GM18867 (cell line): ENCODE data around the gene AGPS.
A peak's percentile ranks its signal among the peaks of the same experiment; 100 is the strongest.
"Not testable (repeated sequence)": the region's sequence is repeated elsewhere in the genome, so short reads cannot be mapped to it uniquely, and the experiment has no call there.

Source experiments
- ATAC-seq: cut with Tn5 transposase; IDR thresholded peaks from one replicate; pipeline ENCODE4 v1.9.1; 2021; ENCODE audit warnings: mild to moderate bottlenecking, moderate library complexity; ENCODE audit not compliant: unreplicated experiment

AGPS gene

DNA sequence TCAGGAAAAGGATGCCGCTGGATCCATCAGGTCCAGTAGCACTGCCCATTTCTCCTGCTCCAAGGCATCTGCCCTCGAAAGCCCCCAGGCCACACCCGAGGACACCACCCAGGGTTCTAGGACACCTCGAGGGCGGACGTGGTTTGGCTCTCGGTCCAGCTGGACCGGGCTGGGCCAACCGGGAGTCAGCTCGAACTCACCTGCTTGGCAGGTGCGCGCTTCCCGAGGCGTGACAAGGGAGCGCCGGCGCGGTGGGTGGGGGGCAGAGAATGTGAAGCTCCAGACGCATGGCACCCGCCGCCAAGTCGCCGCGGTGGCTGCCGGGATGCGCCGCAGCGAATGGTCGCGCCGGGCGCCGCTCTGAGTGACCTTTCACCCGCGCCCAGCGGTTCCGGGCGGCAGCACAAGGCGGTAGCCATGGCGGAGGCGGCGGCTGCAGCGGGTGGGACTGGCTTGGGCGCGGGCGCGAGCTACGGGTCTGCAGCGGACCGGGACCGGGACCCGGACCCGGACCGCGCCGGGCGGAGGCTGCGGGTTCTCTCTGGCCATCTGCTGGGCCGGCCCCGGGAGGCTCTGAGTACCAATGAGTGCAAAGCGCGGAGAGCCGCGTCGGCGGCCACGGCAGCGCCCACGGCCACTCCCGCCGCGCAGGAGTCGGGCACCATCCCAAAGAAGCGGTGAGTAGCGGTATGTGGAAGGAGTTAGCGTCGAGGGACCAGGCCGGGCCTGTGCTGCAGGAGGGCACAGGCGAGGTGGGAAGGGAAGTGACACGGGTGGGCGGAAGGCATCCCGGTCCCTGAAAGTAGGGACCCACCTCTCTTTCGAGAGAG, at the start of gene AGPS:
AGPS (plus strand) TSS at position 401 of the 830 bp plus-strand sequence; CDS start at position 418, 17 bp downstream.
- ATAC-seq: peak; percentile 95

DNA sequence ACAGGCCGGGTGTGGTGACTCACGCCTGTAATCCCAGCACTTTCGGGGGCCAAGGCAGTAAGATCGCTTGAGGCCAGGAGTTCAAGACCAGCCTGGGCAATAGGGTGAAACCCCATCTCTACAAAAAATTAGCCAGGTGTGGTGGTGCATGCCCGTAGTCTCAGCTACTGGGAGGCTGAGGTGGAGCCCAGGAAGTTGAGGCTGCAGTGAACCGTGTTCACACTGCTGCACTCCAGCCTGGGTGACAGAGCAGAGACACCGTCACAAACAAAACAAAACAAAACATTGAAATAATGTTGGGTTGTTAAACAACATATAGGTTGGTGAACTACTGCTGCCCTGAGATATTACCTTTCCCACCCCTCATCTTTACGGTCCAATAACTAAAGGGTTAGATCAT, 48.8 kb upstream of the AGPS start:
- ATAC-seq: no peak

DNA sequence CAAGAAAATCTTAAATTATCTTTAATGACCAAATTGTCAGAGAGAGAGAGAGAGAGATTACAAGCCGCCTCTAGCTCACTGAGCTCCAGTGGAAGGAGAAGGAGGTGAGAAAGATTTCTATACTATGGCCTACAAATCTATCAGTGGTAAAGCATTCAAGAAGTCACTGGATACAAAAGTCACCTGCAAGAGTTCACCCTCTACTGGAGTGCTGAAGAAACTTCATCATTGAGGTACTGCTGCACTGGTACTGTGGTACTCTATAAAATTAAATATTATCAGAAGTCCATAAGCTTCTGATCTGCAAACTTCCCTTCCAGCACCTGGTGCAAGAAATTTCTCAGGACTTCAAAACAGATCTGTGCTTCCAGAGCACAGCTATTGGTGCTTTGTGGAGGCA, 48.3 kb upstream of the AGPS start:
- no peak for ATAC-seq

DNA sequence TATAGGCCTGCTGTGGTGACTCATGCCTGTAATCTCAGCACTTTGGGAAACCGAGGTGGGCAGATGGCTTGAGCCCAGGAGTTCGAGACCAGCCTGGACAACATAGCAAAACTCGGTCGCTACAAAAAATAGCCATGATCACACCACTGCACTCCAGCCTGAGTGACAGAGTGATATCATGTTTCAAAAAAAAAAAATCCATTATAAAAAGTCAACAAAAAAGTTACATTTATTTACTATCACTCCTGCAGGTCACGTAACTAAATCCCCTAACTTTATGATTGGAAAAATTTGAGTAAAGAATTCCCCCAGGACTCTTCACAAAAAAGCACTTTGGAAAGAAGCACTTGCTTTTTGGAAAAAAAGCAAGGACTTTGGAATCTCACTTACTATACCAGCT, 46.4 kb upstream of the AGPS start:
- ATAC-seq: no peak

DNA sequence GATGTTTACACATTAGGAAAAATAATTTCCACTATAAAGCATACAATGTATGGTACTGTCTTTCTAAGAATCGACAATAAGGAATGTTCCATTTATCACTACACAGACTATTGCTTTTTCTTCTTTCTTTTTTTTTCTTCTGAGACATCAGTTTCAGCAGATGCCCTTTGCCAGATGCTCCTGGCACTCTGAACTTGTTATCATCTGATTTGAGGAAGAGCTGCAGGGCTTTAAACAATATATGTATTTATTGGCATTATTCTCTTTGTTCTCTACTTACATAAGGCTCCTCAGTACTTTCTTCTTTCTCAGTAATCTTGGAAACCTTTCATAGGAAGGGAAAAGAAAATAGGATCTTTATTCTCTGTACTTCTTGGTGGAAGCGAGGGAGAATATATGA, 45.0 kb upstream of the AGPS start:
- ATAC-seq: no peak

DNA sequence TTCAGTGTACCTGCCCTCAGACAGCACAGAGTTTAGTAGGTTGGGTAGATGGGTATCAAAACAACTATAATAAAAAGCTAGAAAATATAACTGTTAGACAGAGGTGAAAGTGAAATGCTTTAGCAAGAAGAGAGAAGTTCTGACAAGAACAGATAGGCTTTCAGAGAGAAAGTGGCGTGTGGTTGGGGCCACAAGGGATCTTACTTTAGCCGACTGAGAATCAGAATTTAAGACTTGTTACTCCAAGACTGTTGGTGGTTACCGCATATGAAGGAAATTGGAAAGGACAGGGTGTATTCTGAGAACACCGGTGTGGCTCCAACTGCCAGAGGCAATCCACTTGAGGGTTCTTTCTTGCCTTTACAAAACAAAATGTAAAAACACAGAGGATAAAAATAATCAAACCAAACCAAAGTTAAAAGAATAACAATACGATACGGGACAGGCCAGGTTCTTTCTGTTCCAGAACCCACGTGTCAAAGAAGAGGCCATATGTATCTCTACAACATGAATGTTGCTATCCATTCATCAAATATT, 44.4 kb upstream of the AGPS start:
- ATAC-seq: no peak

DNA sequence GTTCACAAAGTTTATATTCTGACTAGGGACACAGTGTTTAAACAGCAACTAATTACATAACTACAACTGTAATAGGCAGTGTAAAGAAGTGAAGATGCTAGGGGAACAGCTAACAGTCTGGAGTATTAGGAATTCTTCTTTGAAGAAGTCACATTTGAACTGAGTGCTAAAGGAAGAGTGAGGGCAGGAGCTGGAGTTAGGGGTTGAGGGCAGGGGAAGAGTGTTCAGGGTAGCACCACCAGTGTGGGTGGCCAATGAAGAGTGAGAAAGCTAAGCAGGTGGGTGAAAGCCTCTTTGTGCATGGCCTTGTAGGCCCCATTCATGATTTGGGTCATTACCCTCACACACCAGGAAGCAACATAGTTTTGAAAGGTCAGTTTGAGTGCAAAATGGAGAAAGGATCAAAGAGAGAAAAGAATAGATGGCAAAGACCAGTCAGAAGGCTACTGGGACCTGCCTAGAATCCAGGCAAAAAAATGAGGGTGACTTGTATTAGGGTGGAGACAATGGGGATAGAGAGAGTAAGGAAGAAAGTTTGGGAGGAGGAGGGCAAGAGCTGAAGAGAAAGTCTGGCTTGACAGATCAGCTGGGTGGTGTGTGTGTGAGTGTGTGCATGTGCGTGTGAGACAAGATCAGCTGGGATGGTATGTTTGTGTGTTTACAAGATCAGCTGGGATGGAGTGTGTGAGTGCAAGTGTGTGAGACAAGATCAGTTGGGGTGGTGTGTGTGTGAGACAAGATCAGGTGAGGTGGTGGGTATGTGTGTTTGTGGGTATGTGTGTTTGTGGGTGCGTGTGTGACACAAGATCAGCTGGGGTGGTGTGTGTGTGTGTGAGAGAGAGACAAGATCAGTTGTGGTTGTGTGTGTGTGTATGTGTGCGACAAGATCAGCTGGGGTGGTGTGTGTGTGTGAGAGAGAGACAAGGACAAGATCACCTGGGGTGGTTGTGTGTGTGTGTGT, 43.6 kb upstream of the AGPS start:
- ATAC-seq: no peak

DNA sequence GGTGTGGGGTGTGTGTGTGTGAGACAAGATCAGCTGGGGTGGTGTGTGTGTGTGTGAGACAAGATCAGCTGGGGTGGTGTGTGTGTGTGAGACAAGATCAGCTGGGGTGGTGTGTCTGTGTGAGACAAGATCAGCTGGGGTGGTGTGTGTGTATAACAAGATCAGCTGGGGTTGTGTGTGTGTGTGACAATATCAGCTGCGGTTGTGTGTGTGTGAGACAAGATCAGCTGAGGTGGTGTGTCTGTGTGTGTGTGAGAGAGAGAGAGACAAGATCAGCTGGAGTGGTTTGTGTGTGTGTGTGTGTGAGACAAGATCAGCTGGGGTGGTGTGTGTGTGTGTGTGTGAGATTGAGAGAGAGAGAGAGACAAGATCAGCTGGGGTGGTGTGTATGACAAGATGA, 41.9 kb upstream of the AGPS start:
- ATAC-seq: not testable (repeated sequence)

DNA sequence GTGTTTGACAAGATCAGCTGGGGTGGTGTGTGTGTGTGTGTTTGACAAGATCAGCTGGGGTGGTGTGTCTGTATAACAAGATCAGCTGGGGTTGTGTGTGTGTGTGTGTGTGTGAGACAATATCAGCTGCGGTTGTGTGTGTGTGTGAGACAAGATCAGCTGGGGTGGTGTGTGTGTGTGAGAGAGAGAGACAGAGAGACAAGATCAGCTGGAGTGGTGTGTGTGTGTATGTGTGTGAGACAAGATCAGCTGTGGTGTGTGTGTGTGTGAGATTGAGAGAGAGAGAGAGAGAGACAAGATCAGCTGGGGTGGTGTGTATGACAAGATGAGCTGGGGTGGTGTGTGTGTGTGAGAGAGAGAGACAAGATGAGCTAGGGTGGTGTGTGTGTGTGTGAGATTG, 41.5 kb upstream of the AGPS start:
- not testable (repeated sequence) for ATAC-seq

DNA sequence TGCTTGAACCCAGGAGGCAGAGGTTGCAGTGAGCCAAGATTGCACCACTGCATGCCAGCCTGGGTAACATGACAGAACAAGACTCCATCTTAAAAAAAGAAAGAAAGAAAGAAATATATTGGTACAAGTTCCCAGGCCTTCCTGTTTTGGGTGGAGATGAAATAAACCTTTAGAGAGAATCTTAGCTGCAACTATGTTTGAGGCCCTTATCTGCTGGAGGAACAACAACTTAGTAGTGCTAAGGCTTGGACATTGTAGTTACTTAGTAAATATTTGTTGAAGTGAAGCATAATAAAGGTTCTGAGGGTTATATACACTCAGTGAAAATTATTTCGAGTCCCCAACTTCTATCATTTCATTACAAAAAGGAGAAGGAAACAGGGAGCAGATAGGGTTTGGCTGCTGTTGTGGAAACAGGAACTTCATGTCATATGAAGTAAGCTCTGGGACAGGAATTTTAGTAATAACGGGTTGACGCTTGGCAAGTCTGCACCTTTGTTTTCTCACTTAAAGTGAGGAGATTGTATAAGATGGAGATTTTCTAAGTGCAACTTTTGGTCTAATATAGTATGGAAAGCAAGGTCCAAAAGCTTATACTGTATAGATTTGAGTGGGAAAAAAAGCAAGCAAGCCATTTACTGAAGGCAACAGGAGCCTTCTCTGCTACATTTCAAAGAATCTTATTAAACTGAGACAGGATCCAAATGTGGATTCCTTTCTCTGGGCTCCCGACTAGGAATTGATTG, 40.0 kb upstream of the AGPS start:
- ATAC-seq: no peak

DNA sequence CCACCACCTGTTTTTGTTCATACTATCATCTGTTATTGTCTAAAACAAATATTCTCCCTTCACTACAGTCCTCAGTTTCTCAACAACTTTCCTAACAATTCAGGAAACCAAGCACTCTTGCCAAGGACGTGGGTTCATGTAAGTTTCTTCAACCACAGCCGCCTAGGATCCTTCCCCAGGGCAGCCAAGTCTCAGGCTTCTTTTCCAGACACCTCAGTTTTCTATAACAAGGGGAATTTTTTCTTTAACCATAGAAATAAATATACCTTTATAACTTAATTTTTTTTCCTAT, 39.4 kb upstream of the AGPS start:
- ATAC-seq: no peak

DNA sequence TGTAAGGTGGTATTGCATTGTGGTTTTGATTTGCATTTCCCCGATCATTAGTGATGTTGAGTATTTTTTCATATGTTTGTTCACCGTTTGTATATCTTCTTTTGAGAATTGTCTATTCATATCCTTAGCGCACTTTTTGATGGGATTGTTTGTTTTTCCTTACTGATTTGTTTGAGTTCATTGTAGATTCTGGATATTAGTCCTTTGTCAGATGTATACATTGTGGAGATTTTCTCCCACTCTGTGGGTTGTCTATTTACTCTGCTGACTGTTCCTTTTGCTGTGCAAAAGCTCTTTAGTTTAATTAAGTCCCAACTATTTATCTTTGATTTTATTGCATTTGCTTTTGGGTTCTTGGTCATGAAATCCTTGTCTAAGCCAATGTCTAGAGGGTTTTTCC, 38.0 kb upstream of the AGPS start:
- ATAC-seq: not testable (repeated sequence)

DNA sequence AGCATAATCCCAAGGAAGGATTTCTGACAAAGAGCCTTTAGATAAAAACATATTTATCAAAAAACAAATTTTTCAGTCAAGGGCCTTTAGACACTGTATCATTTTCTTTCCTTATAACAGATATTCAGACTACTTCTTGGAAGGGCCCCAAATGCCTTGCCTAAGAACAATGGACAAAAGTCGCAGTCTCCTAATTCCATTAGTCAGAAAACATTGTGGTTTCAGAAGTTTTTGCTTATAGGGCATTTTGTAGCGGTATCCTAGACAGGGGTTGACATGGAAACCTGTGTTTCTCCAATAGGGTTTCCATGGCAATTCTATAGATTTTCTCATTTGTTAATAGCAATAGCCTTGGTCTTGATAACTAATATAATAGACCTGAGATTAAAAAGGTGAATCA, 36.7 kb upstream of the AGPS start:
- ATAC-seq: no peak

DNA sequence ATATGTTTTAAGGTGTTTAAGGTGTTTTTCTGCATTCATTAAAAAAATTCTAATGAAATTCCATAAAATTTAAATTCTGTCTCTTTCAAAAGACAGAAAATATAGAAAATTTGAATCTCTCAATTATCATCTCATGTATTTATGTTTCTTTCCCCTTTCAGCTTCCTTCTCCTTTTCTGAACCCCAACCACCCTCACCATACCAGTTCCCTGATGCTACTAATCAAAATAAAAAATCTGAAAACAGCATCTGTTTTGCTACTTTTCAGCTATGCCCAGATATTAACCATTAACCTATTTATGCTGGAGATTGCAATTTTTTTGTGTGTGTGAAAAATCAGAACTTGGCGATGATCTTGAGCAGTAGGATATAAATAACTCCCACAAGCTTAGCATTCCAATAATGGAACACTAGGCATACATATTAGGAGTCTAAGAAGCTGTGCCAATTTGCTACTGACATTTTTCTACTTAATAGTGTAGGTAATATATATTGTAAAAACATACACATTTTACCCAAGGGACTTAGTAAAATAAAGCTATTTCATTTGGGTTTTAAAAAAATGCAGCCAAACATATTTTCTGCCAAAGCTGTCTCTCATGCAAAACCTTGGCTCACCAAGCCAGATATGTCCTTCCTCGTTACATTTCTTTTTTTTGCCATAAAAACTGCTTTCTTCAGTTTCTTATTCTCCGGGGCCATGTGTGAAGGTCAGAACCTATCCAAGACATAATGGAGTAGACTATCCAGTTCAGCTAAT, 32.6 kb upstream of the AGPS start:
- no peak for ATAC-seq

DNA sequence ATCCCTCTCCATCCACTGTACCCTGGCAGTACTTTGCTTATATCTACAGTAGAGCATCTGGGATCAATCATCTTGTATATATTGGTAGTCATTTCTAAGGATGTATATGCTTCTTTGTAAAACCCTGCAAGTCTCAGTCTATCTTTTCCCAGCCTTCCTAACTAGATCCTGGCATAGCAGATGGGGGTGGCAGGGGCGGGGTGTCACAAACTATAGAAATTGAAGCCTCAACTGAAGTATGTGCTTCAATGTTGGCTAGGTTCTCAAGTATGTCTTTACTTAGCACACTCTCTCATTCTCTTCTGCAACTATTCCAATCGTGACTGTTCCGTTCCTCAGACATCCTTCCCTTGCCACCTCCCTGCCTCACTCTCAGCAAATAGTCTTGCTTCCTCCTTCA, 30.1 kb upstream of the AGPS start:
- ATAC-seq: no peak

DNA sequence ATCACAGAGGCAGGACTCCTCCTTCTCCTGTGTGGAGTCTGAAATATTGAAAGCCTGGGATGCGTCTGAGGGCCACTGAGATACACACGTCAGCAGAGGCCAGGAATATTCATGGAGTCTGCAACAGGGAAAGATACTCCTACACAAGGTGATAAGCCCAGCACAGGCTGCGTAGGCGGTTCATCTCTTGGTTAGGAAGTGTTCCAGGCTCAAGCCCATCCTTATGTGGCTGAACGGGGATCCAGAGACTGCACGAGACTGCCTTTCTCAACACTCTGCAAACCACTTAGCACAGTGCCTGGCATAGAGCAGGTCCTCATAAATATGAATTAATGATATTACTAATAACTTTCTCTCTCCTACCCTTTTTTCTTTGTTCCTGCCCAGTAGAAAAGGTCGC, 29.2 kb upstream of the AGPS start:
- no peak for ATAC-seq

DNA sequence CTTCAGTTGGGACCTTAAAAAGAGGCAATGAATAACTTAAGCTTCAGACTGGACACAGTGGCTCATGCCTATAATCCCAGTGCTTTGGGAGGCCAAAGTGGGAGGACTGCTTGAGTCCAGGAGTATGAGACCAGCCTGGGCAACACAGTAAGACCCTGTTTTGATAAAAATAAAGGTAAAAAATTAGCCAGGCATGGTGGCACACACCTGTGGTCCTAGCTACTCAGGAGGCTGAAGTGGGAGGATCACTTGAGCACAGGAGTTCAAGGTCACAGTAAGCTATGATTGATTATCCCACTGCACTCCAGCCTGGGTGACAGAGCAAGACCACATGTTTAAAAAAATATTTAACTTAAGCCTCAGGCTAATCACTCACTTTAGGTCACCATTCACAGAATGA, 26.8 kb upstream of the AGPS start:
- ATAC-seq: not testable (repeated sequence)

DNA sequence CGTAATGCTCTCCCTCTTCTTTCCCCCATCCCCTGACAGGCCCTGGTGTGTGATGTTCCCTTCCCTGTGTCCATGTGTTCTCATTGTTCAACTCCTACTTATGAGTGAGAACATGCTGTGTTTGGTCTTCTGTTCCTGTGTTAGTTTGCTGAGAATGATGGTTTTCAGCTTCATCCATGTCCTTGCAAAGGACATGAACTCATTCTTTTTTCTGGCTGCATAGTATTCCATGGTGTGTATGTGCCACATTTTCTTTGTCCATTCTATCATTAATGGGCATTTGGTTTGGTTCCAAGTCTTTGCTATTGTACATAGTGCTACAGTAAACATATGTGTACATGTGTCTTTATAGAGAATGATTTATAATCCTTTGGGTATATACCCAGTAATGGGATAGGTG, 24.6 kb upstream of the AGPS start:
- not testable (repeated sequence) for ATAC-seq

DNA sequence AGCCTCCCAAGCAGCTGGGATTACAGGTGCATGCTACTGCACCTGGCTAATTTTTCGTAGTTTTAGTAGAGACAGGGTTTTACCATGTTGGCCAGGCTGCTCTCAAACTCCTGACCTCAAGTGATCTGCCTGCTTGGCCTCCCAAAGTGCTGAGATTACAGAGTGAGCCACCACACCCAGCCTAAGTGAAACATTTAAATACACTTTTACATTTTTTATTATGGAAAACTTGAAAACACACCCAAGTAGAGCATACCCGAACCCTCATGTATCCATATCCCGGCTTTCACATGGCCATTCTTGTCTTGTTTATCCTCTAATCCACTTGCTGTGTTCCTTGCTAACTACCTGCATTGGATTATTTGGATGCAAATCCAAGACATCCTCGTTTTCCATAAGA, 13.2 kb upstream of the AGPS start:
- no peak for ATAC-seq

DNA sequence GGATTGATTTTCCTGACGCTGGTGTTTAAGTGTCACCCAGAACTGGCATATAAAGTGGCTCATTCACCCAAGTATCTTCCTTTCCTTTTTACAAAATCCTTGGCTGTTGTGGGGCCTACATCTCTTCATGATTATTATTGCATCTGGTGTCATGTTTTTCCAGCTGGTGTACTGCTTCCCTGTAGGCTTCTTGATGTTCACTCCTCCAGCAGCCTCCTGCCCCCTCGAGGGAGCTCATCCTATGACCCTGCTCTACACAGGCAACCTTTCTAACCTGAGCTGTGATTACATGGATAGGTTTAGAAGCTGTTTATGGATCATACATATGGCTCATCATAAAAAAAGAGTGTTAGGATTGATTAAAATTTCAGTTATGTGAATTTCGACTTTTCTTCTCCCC, 12.4 kb upstream of the AGPS start:
- ATAC-seq: no peak
